GM12801 (cell line): ENCODE measurements around the gene NCCRP1.

Source experiments
- TF ChIP-seq, protein P1 (sequence below): IDR thresholded peaks from one replicate; pipeline ENCODE4 v1.5.1; 2011; ENCODE audit warnings: control low read depth; ENCODE audit not compliant: insufficient read length; ENCODE audit errors: extremely low read depth

Gene NCCRP1

DNA sequence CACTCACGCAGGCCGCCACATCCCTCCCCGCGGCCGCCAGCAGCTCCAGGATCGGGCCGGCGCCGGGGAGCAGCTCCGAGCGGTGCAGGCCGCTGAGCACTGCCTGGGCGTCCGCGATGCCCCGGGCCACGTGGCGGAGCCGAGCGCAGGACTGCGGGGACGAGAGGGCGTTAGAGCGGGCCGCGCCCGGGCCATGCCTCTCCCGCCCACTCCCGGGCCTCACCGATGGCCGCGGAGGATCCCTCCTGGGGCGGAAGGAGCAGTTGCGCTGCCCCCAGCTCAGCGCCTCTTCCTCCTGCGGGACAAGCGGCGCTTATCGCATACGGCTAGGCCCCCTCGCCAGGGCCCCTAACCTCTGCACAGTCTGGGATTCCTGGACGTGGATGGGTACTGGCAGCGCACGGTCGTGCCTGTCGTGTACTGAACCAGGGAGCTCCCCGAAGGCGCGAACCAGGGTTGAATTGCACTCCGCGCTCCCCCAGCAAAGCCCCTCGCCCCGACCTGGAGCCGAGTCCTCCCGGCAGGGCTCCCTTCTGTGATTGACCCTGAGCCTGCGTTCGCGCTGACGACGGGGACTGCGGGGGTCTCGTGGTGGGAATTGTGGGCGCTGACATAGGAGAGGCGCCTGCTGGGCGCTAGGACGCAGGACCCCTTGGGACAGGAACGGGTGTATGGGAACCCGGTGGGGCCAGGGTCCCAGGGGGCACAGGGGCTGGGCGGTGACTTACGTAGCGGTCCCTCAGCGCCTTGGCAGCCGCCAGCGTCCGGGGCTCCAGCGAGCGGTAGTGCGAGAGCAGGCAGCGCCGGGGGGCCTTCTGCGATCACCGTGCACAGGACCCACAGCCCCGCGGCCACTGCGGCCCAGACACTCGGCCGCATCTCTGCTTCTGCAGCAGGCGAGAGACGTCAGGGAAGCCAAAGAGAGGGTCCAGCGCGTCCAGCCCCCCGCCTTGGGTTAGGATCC is 51.2 kb downstream of the NCCRP1 start:
- TF ChIP-seq, protein P1, sequence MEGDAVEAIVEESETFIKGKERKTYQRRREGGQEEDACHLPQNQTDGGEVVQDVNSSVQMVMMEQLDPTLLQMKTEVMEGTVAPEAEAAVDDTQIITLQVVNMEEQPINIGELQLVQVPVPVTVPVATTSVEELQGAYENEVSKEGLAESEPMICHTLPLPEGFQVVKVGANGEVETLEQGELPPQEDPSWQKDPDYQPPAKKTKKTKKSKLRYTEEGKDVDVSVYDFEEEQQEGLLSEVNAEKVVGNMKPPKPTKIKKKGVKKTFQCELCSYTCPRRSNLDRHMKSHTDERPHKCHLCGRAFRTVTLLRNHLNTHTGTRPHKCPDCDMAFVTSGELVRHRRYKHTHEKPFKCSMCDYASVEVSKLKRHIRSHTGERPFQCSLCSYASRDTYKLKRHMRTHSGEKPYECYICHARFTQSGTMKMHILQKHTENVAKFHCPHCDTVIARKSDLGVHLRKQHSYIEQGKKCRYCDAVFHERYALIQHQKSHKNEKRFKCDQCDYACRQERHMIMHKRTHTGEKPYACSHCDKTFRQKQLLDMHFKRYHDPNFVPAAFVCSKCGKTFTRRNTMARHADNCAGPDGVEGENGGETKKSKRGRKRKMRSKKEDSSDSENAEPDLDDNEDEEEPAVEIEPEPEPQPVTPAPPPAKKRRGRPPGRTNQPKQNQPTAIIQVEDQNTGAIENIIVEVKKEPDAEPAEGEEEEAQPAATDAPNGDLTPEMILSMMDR = no peak

DNA sequence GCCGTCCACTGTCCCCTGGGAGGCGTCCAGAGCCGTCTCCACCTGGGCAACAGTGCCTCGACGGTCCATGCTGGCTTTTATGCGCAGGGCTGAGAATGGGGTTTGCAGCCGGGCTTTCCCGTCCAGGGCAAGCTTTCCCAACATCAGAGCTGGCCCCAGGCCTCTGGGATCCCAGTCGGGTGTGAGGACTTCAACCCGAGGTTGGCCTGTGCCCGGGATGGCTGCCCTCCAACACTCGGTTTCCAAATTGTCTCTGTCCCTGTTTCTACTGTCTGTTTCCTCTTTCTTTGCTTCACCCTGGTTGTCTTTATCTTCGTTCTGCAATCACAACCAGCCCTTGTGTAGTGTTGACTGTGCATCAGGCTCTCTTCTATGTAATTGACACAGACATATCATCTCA is 52.0 kb downstream of the NCCRP1 start, which contains the start of gene IFNL4:
Gene IFNL4, minus strand, starts transcription at position 51 of the 400 bp plus-strand sequence.
- TF ChIP-seq, protein P1 = no peak

DNA sequence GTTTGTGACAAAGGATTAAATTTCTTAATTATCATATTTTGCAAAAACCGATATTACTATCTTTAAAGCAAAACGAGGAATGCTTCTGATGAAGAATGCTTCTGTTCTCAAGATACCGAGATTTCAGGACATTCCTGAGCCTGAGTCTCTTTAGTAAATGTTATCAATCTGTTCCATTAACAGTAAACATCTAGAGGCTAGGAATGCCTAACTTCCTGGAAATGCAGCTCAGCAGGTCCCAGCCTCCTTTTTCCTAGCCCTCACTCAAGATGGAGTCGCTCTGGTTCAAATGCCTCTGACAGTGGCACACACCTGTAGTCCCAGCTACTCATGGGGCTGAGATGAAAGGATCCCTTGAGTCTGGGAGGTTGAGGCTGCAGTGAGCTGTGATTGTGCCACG is 54.3 kb downstream of the NCCRP1 start:
- TF ChIP-seq, protein P1 = no peak
